Testis (tissue), 2 donors: ENCODE data around the gene ARAP2.

Source experiments
- CTCF ChIP-seq, 3 experiments: fragments of 450-650 bp in 2 of 3; fragments of 200-600 bp in 1 of 3; sonication (generic) in 1 of 3; IDR thresholded peaks; one replicate each; pipeline ENCODE4 v1.5.1; 2016 to 2019; ENCODE audit warnings: antibody characterized with exemption in 3 of 3, mild to moderate bottlenecking in 2 of 3, moderate library complexity in 1 of 3
- POLR2A ChIP-seq: fragments of 450-650 bp; IDR thresholded peaks from one replicate; pipeline ENCODE4 v1.6.1; 2017; ENCODE audit warnings: antibody characterized with exemption, mild to moderate bottlenecking, moderate library complexity

- no peak for TF ChIP-seq CTCF (IDR thresholded peaks at IDR 0.05)
- no peak for TF ChIP-seq POLR2A
These were observed 7.7 kb upstream of the ARAP2 start for GRCh38 chr4:36251983-36252382.
